ENCODE measurements around the gene AP1M2.

Gene AP1M2

GRCh38 chr19:10617409-10618121, 30.5 kb upstream of the AP1M2 start:
- Histone ChIP-seq H3K4me3 (ENCODE audit: low read length) (peak overlapping the region; percentile 10), H3K9ac (ENCODE audit: low read depth, low read length) (peak overlapping the region; percentile 57), H3K36me3 (ENCODE audit: insufficient read depth, low read length) (no peaks in the 10 kb centered on the region), H3K4me2 (ENCODE audit: low read length) (peak overlapping the region; percentile 54), H3K9me3 (replicated peaks; ENCODE audit: low read length) (no peaks in the 10 kb centered on the region), H3K4me1 (ENCODE audit: control insufficient read depth, insufficient read depth, low read length) (peaks cover 17% of the 10 kb centered on the region), H3K27me3 (ENCODE audit: control insufficient read depth, insufficient read depth, low read length) (no peaks in the 10 kb centered on the region)

- Histone ChIP-seq H3K4me1 (ENCODE audit: control insufficient read depth, insufficient read depth, low read length) (peaks cover 24% of the 10 kb centered on the region), H3K4me3 (ENCODE audit: low read length) (no peak overlapping the region), H3K36me3 (ENCODE audit: insufficient read depth, low read length) (no peaks in the 10 kb centered on the region)
These were observed 28.4 kb upstream of the AP1M2 start for GRCh38 chr19:10615429-10616023.

DNA sequence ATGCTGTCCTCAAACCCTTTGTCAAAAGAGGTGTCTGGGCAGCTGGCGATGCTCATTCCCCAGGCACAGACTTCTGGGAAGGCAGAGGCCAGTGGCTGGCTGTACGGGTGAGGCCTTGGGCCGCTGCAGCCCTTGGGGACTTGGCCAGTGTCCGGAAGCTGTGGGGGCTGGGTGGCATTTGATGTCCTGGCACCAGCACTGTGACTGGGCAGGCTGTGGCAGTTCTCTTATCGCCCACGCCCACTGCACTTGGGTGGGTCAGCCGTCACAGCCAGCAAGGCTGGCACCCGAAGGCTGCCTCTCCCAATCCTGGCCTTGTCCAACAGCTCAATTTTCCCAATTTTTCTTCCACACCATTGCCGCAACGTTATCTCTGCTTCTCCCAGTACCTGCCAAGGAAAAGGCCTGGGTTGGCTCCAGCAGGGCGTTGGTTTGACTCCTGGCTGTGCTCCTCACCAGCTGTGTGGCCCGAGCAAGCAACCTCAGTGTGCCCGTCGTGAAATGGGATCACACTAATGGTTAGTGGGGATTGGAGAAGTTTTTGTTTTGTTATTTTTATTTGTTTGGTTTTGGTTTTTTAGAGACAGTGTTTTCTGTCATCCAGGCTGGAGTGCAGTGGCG, 25.5 kb upstream of the AP1M2 start:
- H3K9me3 ChIP-seq (replicated peaks; ENCODE audit: low read length), result no peaks in the 10 kb centered on the region
- H3K36me3 ChIP-seq (ENCODE audit: insufficient read depth, low read length), result no peaks in the 10 kb centered on the region
- H3K4me3 ChIP-seq (ENCODE audit: low read length), result no peak overlapping the region
- peaks cover 21% of the 10 kb centered on the region for H3K4me1 ChIP-seq (ENCODE audit: control insufficient read depth, insufficient read depth, low read length)
- peak overlapping the region; percentile 46 for H3K4me2 ChIP-seq (ENCODE audit: low read length)
- H3K27me3 ChIP-seq (ENCODE audit: control insufficient read depth, insufficient read depth, low read length), result no peaks in the 10 kb centered on the region
- H3K9ac ChIP-seq (ENCODE audit: low read depth, low read length), result peak overlapping the region; percentile 4

More at GRCh38 chr19:10615429-10616023, 28.4 kb upstream of the AP1M2 start:
- H3K4me2 ChIP-seq (ENCODE audit: low read length), result no peak overlapping the region
- no peaks in the 10 kb centered on the region for H3K27me3 ChIP-seq (ENCODE audit: control insufficient read depth, insufficient read depth, low read length)
- H3K9ac ChIP-seq (ENCODE audit: low read depth, low read length), result no peak overlapping the region
- no peaks in the 10 kb centered on the region for H3K9me3 ChIP-seq (replicated peaks; ENCODE audit: low read length)

DNA sequence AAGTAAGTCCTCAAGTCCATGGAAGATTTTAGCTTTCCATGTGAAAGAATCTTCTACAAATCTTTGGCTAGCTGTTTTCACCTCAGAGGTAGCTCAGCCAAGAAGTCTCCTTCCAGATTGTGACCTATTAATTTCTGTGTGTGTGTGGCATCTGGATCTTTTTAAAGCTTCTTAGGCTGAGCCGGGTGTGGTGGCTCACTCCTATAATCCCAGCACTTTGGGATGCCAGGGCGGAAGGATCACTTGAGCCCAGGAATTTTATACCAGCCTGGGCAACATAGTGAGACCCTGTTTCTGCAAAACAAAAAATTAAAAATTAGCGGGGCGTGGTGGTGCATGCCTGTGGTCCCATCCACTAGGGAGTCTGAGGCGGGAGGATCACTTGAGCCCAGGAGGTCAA, 24.8 kb upstream of the AP1M2 start:
- Histone ChIP-seq H3K4me3 (ENCODE audit: low read length) (no peak overlapping the region), H3K4me2 (ENCODE audit: low read length) (no peak overlapping the region), H3K36me3 (ENCODE audit: insufficient read depth, low read length) (no peaks in the 10 kb centered on the region), H3K4me1 (ENCODE audit: control insufficient read depth, insufficient read depth, low read length) (peaks cover 14% of the 10 kb centered on the region), H3K9me3 (replicated peaks; ENCODE audit: low read length) (no peaks in the 10 kb centered on the region), H3K27me3 (ENCODE audit: control insufficient read depth, insufficient read depth, low read length) (no peaks in the 10 kb centered on the region), H3K9ac (ENCODE audit: low read depth, low read length) (peak overlapping the region; percentile 4)

GRCh38 chr19:10604460-10604980, 17.4 kb upstream of the AP1M2 start:
- Histone ChIP-seq H3K4me1 (ENCODE audit: control insufficient read depth, insufficient read depth, low read length) (peaks cover 16% of the 10 kb centered on the region), H3K36me3 (ENCODE audit: insufficient read depth, low read length) (peaks cover 5% of the 10 kb centered on the region), H3K4me3 (ENCODE audit: low read length) (no peak overlapping the region), H3K9ac (ENCODE audit: low read depth, low read length) (no peak overlapping the region), H3K4me2 (ENCODE audit: low read length) (peak overlapping the region; percentile 97), H3K27me3 (ENCODE audit: control insufficient read depth, insufficient read depth, low read length) (peaks cover 8% of the 10 kb centered on the region), H3K9me3 (replicated peaks; ENCODE audit: low read length) (no peaks in the 10 kb centered on the region)

- peaks cover 16% of the 10 kb centered on the region for H3K4me1 ChIP-seq (ENCODE audit: control insufficient read depth, insufficient read depth, low read length)
- H3K4me2 ChIP-seq (ENCODE audit: low read length), result peak overlapping the region; percentile 97
- no peaks in the 10 kb centered on the region for H3K9me3 ChIP-seq (replicated peaks; ENCODE audit: low read length)
- H3K36me3 ChIP-seq (ENCODE audit: insufficient read depth, low read length), result peaks cover 5% of the 10 kb centered on the region
- peak overlapping the region; percentile 93 for H3K4me3 ChIP-seq (ENCODE audit: low read length)
- peak overlapping the region; percentile 96 for H3K9ac ChIP-seq (ENCODE audit: low read depth, low read length)
- H3K27me3 ChIP-seq (ENCODE audit: control insufficient read depth, insufficient read depth, low read length), result peaks cover 11% of the 10 kb centered on the region
These were observed 16.9 kb upstream of the AP1M2 start for GRCh38 chr19:10603873-10604459.

DNA sequence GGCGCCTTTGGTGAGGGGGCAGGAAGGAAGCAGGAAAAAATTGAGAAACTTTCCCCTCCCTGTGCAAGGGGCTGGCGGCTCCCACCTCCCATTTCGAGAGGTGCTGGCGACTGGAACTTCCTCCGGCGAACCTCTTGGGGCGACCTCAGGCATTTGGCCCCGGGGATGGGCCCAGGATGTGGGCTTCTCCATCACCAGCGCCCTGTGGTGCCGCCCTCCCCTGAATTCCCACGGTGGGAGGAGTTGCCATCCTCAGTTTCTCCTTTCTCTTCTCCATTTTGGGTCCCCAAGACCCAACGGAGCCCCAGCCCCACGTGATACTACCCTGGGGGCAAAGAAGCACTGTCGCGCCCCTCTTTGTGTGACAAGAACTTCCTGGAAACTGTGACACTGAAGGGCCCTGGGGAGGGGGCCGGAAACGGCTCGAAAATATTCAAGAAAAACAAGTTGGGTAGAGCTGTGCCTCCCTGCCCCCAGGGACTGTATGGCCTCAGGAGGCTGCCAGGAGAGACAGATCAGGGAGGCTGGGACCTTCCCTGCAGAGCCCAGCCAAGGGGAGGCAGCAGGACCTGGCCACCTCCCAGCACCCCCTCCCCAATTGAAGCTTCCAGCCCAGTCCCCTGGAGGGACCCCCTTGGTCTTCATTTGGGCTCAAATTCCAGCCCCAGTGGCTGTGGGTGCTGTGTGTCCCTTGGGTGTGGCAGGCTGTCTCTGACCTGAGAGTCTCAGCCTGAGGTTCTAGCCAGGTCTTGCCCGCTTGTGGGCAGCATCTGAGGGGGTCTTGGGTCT, 16.2 kb upstream of the AP1M2 start:
- Histone ChIP-seq H3K27me3 (ENCODE audit: control insufficient read depth, insufficient read depth, low read length) (peaks cover 14% of the 10 kb centered on the region), H3K9ac (ENCODE audit: low read depth, low read length) (peak overlapping the region; percentile 96), H3K36me3 (ENCODE audit: insufficient read depth, low read length) (peaks cover 5% of the 10 kb centered on the region), H3K4me2 (ENCODE audit: low read length) (peak overlapping the region; percentile 97), H3K4me1 (ENCODE audit: control insufficient read depth, insufficient read depth, low read length) (peaks cover 16% of the 10 kb centered on the region), H3K9me3 (replicated peaks; ENCODE audit: low read length) (no peaks in the 10 kb centered on the region), H3K4me3 (ENCODE audit: low read length) (peak overlapping the region; percentile 93)

- Histone ChIP-seq H3K4me1 (ENCODE audit: control insufficient read depth, insufficient read depth, low read length) (peaks cover 16% of the 10 kb centered on the region), H3K36me3 (ENCODE audit: insufficient read depth, low read length) (peaks cover 5% of the 10 kb centered on the region), H3K4me3 (ENCODE audit: low read length) (peak overlapping the region; percentile 93), H3K27me3 (ENCODE audit: control insufficient read depth, insufficient read depth, low read length) (peaks cover 18% of the 10 kb centered on the region), H3K4me2 (ENCODE audit: low read length) (peak overlapping the region; percentile 97), H3K9me3 (replicated peaks; ENCODE audit: low read length) (no peaks in the 10 kb centered on the region), H3K9ac (ENCODE audit: low read depth, low read length) (peak overlapping the region; percentile 96)
These were observed 15.4 kb upstream of the AP1M2 start for GRCh38 chr19:10602330-10603083.

- Histone ChIP-seq H3K36me3 (ENCODE audit: insufficient read depth, low read length) (peaks cover 5% of the 10 kb centered on the region), H3K4me3 (ENCODE audit: low read length) (no peak overlapping the region), H3K27me3 (ENCODE audit: control insufficient read depth, insufficient read depth, low read length) (peaks cover 18% of the 10 kb centered on the region), H3K9me3 (replicated peaks; ENCODE audit: low read length) (no peaks in the 10 kb centered on the region), H3K4me2 (ENCODE audit: low read length) (peak overlapping the region; percentile 69), H3K4me1 (ENCODE audit: control insufficient read depth, insufficient read depth, low read length) (peaks cover 16% of the 10 kb centered on the region), H3K9ac (ENCODE audit: low read depth, low read length) (no peak overlapping the region)
These were observed 14.9 kb upstream of the AP1M2 start for GRCh38 chr19:10601999-10602329.

- Histone ChIP-seq H3K4me1 (ENCODE audit: control insufficient read depth, insufficient read depth, low read length) (peaks cover 16% of the 10 kb centered on the region), H3K9me3 (replicated peaks; ENCODE audit: low read length) (no peaks in the 10 kb centered on the region), H3K4me2 (ENCODE audit: low read length) (no peak overlapping the region), H3K9ac (ENCODE audit: low read depth, low read length) (no peak overlapping the region), H3K27me3 (ENCODE audit: control insufficient read depth, insufficient read depth, low read length) (peaks cover 18% of the 10 kb centered on the region), H3K4me3 (ENCODE audit: low read length) (no peak overlapping the region), H3K36me3 (ENCODE audit: insufficient read depth, low read length) (peaks cover 5% of the 10 kb centered on the region)
These were observed 13.0 kb upstream of the AP1M2 start for GRCh38 chr19:10600149-10600548.

Data from skeletal muscle satellite cell (primary cell).